HG03060 (cell line): Measurements from ENCODE around the gene KCNJ18.
"Not testable (repeated sequence)": the region's sequence is repeated elsewhere in the genome, so short reads cannot be mapped to it uniquely, and the experiment has no call there.

Experiments used
- ATAC-seq: cut with Tn5 transposase; IDR thresholded peaks from one replicate; pipeline ENCODE4 v1.9.1; 2021; ENCODE audit warnings: low read depth, moderate number of reproducible peaks; ENCODE audit not compliant: unreplicated experiment

KCNJ18 gene

GRCh38 chr17:21702029-21702428, 9.7 kb downstream of the KCNJ18 start:
- ATAC-seq: not testable (repeated sequence)

- not testable (repeated sequence) for ATAC-seq
Observed at GRCh38 chr17:21702521-21702920, 10.2 kb downstream of the KCNJ18 start.

- ATAC-seq: not testable (repeated sequence)
Observed at GRCh38 chr17:21702940-21703640, 10.8 kb downstream of the KCNJ18 start.

DNA sequence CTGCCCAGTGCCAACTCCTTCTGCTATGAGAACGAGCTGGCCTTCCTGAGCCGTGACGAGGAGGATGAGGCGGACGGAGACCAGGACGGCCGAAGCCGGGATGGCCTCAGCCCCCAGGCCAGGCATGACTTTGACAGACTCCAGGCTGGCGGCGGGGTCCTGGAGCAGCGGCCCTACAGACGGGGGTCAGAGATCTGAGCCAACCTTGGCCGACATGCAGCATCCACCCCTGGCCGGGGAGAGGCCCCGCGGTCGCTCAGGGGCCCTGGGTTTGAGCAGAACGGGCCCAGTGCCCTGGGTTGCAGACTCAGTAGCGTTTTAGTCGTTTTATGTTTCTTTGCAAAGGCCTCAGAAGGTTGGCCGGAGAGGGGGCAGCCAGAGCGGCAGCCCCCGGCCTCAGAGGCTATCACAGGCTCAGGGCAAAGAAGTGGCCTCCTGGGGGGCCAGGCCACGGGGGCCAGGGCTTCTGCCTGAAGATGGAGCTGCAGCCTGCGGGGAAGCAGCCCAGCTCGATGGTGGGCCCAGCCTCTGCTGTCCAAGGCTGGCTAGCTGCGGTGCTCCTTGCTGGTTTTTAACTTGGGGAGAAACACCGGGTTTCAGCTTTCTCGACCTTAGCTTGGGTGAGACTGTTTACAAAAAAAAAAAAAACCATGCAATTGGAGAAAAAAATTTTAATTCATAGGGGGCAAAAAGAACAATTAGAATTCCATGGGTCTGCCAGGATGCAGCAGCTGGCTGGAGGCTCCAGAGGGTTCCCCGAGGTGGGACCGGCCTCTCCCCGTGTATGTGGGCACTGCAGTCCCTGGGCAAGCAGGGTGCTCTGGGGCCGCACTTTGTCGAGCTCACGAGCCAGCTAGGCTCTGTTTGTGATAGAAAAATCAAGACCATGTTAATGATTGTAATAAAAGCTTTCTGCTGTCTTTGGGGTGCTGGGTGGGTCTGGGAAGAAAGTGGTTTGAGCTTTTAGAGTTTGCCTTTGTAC, 11.9 kb downstream of the KCNJ18 start:
- ATAC-seq: not testable (repeated sequence)

DNA sequence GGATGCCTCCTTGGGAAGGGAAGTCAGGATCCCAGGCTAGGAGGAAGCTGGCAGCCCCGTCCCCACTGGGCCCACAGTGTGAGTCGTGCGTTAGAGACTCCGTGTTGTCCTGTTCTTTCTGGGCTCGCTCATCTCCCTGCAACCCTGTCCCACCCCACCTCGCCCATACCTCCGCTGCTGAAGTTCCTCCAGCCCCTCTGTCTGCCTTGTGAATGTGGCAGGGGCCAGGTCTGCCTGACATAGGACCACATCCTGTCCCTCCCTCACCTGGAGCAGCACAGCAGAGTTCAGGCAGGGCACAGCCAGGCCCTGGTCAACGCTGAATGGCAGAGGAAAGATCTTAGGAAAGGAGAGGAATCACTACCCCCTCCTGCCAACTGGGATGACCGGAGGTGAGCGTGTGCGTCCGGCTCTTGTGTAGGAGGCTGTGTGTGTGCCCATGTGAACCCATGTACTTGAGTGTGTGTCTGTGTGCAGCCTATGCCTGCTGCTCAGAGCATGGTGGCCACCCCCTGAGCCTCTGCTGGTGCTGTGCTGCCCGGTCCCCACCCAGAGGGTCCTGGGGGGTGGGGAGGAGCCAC, 12.8 kb downstream of the KCNJ18 start:
- ATAC-seq: no peak

GRCh38 chr17:21705746-21706145, 13.4 kb downstream of the KCNJ18 start:
- not testable (repeated sequence) for ATAC-seq

DNA sequence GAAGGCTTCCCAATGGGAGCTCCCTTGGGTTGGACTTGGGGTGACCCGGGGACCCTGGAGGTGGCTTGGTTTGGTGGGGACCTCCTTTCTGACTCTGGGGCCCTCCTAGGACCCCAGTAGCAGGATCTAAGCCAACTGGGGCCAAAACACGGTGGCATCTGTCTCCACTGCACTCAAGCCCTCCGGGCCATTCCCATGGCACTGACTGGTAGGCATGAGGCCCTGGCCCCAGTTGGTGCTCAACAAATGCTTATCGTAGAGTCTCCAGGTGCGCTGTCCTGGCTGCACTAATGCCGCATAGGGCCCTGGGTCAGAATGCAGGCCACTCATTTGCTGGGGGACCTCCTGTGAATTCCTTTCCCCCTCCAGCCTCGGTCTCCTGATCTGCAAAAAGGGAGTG, 14.2 kb downstream of the KCNJ18 start:
- not testable (repeated sequence) for ATAC-seq

GRCh38 chr17:21707131-21707530, 14.8 kb downstream of the KCNJ18 start:
- not testable (repeated sequence) for ATAC-seq

DNA sequence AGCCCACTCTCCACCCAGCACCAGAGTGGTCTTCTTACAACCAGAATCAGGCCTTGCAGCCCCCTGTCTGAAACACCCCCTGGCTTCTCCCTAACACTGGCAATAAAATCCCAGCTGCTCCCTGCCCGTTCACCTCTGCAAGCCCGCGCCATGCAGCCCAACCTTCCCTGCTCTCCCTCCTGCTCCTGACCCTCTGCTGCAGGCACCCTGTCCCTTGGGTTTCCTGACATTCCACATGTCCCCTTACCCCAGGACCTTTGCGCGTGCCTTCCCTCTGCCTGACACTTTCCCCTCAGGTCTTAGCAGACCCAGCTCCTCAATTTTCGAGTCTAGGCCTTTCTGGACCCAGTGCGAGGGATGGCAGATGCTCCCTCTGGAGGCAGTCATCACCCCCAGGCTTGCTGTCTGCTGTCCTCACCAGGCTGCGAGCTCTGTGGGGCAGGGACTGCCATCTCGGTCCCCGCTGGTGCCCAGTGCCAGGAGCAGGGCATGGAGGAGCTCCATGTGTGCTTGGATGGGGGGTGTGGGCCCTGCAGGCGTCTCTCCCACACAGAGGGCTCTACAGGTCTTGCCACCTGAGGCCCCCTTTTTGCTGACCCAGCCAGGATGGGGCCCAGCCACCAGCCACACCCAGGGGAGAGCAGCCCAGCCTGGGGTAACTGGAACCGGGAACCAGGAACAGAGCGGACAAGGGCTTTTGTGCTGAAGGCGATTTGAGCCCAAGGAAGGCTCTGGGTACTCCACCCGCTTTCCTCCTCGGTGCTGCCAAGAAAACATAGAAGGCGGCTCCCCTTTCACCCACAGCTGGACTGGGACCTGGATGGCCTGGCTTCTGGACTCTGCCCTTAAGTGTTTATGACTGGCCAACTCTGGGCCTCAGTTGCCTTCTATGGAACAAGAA, 15.6 kb downstream of the KCNJ18 start:
- ATAC-seq: not testable (repeated sequence)

DNA sequence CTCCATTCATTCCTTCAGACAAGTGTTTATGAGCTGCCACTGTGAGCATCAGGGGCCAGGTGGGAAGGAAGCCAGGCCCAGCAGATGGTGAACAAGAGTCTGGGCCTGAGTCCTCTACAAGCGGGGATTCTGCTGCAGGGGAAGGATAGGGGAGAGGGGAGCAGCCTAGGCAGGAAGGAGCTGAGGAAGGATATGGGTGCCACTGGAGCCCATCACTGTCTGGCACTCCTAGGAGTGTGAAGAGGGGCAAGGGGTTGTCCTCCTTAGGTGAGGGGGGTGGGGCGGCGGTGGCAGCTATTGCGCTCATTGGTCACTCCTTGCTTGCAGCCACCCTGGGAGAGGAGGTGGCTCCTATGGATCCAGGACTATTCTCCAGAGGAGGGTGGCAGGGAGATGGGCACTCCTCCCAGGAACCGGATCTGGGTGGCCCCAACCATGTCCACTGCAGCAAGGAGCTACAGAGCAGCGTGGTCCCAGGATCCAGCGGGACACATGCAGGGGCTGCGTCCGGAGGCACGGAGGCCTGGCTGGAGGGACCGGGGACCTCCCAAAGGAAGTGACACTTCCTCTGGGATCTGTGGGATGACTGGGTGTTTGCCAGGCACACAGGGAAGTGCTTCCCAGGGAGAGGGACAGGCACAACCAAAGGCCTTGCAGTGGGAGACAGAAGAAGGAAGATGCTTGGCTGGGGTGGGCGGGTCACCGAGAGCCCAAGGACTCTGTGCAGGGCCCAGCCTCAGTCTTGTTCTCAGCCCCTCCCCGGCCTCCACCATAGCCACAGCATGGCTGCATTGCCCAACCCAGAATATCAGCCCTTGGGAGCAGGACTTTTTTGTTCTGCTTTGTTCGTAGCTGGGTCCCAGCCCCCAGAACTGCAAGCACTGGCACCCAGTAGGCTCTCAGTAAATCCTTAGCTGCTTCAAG, 16.6 kb downstream of the KCNJ18 start:
- not testable (repeated sequence) for ATAC-seq

DNA sequence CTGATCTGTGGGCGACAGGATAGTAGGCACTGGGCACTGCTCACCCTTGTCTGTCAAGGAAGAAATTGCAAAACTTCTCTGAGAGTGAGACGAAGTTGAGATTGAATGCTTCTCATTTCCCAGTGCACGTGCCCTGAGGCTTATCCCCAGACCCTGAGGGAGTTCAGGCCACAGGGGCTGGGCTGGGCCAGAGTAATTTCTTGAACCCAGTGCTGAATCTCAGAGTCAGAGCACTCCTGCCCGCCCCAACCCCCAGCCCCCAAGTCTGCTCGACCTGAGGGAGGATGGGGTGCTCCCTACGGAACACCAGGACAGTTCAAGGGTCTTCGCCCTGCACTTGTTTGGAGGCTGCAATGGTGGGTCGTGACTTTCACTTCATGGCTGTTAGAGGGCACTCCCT, 17.7 kb downstream of the KCNJ18 start:
- not testable (repeated sequence) for ATAC-seq

- not testable (repeated sequence) for ATAC-seq
Observed at GRCh38 chr17:21710486-21710885, 18.2 kb downstream of the KCNJ18 start.

DNA sequence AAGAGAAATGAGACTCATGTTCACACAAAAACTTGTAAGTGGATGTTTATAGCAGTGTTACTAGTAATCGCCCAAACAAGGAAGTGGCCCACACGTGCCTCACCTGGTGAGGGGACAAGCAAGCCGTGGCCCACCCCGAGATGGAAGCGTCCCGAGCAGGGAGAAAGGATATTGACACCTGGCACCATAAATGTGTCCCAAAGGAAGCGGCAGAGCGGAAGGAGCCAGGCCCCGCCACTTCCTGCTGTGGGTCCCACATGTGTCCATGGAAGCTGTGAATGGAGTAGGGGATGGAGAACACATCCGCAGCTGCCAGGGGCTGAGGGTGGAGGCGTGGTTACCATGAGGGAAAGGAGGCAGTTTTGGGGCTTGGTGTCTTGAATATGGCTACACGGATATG, 18.9 kb downstream of the KCNJ18 start:
- ATAC-seq: no peak

GRCh38 chr17:21713020-21713419, 20.7 kb downstream of the KCNJ18 start:
- ATAC-seq: not testable (repeated sequence)

DNA sequence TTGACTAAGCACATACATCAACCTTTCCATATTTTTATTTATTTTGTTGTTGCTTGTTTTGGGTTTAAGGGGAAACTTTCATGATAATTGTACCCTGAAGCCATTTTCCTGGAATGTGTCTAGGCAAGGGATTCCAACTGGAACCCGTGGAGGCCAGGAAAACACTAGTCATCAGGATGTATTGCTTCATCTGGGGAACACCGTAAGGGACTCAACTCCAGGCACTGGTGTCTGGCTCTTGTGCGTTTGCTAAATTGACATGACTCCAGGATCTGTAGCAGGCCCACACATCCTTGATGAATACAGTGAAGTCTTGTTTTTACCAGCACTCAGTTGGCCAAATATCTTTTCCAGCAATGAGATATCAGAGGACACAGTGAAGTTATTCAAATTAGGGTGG, 21.3 kb downstream of the KCNJ18 start:
- not testable (repeated sequence) for ATAC-seq

GRCh38 chr17:21714676-21715075, 22.4 kb downstream of the KCNJ18 start:
- ATAC-seq: not testable (repeated sequence)

- ATAC-seq: not testable (repeated sequence)
Observed at GRCh38 chr17:21715877-21716276, 23.6 kb downstream of the KCNJ18 start.

DNA sequence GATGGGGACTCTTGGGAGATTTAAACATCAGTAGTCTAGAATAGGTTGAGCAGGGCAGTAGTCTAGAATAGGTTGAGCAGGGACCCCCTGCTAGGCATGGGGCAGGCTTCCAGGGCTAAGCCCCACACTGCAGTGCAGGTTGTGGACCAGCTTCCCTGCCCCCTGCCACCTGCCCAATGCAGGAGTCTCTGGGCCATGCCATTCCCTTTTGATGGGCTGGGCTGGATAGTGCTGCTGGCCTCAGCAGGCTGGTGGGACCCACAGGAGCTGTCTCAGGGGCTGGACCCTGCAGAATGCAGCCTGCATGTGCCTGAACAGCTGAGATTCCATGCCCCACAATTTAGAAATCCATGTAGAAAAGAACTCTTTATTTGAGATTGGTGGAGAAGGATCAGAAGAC, 26.6 kb downstream of the KCNJ18 start:
- not testable (repeated sequence) for ATAC-seq
